GM06990 (cell line): ENCODE data around the gene CAMKMT.

Experiments
- DNase-seq: peaks from one replicate; pipeline ENCODE4 v3.0.0-alpha.2; 2011; ENCODE audit not compliant: insufficient read length; ENCODE audit errors: extremely low read depth
- H3K27me3 ChIP-seq: replicated peaks from 2 replicates; pipeline ENCODE4 v1.6.0; 2011; ENCODE audit warnings: low read length; ENCODE audit not compliant: control insufficient read depth, insufficient read depth
- H3K36me3 ChIP-seq: 2 replicates; pipeline ENCODE4 v1.5.1; 2011; ENCODE audit warnings: low read length; ENCODE audit not compliant: control insufficient read depth, insufficient read depth
- H3K4me3 ChIP-seq: replicated peaks from 2 replicates; pipeline ENCODE4 v1.5.1; 2011; ENCODE audit warnings: low read depth, mild to moderate bottlenecking, control low read depth, low read length
- CTCF ChIP-seq: IDR thresholded peaks from 2 replicates; pipeline ENCODE4 v1.5.1; 2011; ENCODE audit warnings: low read length, control low read depth, mild to moderate bottlenecking, inconsistent platforms; ENCODE audit not compliant: insufficient read depth, poor library complexity, severe bottlenecking

Gene CAMKMT

DNA sequence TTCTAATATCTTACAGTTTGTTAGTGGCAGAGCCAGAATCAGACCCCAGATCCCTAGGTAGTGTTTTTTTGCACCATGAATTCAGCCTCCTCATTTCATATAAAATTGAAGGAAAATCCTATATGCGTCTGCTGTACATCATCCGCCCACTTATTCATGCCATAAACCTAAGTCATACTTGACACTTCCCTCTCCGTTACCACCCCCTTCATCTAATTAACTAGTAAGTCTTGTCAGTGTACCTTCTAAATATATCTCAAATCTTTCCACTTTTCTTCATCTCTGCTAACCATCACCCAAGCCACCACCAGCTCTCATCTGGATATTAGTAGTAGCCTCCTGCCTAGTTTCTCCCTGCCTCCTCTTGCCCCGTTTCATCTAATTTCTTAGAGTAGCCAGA, 331.1 kb downstream of the CAMKMT start:
- no peaks in the 10 kb centered on the region for H3K36me3 ChIP-seq
- no peak overlapping the region for H3K4me3 ChIP-seq
- no peak for DNase-seq
- H3K27me3 ChIP-seq: no peaks in the 10 kb centered on the region
- no peak for TF ChIP-seq CTCF

DNA sequence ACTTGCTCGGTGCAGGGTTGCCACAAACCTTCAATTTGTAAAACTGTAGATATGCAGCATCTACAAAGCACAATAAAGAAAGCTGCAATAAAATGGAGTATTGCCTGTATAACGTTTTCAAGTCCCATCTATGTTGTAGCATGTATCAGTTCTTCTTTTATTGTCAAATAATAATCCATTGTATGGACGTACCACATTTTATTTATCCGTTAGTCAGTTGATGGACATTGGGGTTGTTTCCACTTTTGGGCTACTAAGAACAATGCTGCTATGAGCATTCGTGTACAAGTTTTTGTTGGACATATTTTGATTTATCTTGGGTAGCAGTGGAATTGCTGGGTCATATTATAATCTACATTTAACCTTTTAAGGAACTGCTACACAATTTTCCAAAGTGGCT, 339.1 kb downstream of the CAMKMT start:
- TF ChIP-seq CTCF: no peak
- Histone ChIP-seq H3K36me3 (no peaks in the 10 kb centered on the region), H3K4me3 (no peak overlapping the region), H3K27me3 (no peaks in the 10 kb centered on the region)
- DNase-seq: no peak

DNA sequence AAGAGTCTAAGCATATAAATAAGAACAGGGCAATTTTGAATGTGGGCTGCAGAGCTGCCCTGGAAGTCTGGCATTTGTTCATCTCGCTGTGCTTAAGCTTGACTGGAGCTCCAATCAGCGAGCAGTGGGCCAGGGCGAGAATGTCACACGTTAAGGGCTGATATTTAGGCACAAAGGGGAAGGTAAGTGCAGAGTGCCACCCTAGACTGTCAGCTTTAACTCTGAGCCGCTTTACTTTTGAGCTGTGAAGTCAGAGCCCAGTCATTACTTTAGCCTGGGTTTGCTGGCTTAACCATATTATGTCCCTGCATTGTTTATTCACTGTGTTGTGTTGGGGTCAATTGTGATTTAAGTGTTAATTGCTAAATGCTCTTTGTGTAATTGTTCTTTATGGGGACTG, 343.6 kb downstream of the CAMKMT start:
- Histone ChIP-seq H3K27me3 (no peaks in the 10 kb centered on the region), H3K4me3 (no peak overlapping the region), H3K36me3 (no peaks in the 10 kb centered on the region)
- TF ChIP-seq CTCF: no peak
- no peak for DNase-seq

- Histone ChIP-seq H3K36me3 (no peaks in the 10 kb centered on the region), H3K4me3 (no peak overlapping the region), H3K27me3 (no peaks in the 10 kb centered on the region)
- TF ChIP-seq CTCF: no peak
- no peak for DNase-seq
Observed at GRCh38 chr2:44705876-44706480, 344.2 kb downstream of the CAMKMT start.

DNA sequence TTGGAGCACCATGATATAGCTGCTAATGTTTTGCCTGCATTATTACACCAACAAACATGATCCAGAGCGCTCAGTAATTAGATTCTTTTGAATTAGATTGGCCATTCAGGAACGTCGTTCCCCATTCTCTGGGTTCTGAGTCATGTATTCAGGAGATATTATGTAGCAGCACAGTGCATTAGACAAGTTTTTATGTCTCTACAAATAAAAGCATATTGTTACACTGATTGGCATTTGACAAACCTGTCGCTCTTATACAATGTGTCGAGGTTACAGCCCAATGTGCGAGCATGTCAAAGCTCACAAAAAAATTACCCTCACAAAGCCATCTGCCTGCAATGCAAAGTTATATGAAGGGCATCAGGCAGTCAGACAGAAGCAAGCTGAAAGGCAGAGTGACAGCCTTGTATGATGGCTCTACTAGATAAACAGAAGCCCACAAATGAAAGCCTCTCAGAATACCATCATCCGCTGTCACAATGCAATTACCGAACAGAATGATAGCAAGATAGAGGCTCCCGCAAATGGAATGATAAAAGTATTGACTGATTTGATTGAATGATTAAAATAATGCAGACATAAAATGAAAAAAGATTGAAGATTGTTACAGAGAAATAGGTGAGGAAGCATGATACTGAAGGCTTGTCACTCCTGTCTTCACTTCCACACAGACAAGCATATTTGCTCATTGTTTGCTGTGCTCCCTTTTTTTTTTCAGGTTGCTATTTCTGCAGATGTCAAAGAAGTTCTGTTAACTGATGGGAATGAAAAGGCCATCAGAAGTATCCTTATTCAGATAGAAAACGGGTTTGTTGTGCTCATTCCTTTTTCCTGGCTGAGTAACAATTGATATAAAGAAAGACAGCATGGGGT, 345.2 kb downstream of the CAMKMT start:
- H3K36me3 ChIP-seq: no peaks in the 10 kb centered on the region
- no peak for TF ChIP-seq CTCF
- no peak for DNase-seq
- no peak overlapping the region for H3K4me3 ChIP-seq
- no peaks in the 10 kb centered on the region for H3K27me3 ChIP-seq
